ENCODE results near the gene ARAP1. TPM values are rescaled to one million over a fixed set of nuclear protein-coding genes. Genes with fewer than 3 reads are reported as not detected.
A peak's percentile ranks its signal among the peaks of the same experiment; 100 is the strongest.

The ARAP1 gene
- total RNA-seq, 1 donor from 2014 or later = 58.6 TPM

- DNase-seq (ENCODE audit: low read depth, low spot score) = peak; percentile 52
These were observed 27.1 kb downstream of the ARAP1 start for GRCh38 chr11:72724851-72725723.

DNA sequence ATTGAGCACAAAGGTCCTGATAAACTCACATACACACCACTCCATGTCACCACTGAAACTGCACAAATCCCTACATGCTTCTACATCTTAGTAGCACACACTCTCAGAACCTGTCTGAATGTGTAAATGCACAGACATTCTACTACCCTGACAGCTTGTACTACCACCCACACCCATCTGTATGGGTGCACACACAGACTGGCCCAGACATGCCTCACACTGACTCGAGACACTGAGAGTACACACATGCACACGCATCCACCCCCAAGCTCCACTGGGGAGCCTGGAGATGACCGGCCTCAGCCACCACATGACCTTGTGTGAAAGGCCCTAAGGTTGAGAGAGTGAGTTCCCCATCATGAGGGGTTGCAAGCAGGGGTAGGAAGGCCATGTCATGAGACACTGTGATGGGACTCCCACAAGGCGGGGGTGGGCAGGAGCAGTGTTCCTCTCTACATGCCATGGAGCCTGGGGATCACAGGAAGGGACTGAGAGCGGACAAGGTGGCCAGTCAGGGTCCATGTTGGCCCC lies 28.1 kb downstream of the ARAP1 start:
- DNase-seq (ENCODE audit: low read depth, low spot score) = no peak

GRCh38 chr11:72723508-72723907 lies 28.7 kb downstream of the ARAP1 start:
- no peak for DNase-seq (ENCODE audit: low read depth, low spot score)

GRCh38 chr11:72722050-72722748 lies 30.0 kb downstream of the ARAP1 start:
- DNase-seq (ENCODE audit: low read depth, low spot score) = peak; percentile 70

- DNase-seq (ENCODE audit: low read depth, low spot score) = no peak
These were observed 30.5 kb downstream of the ARAP1 start for GRCh38 chr11:72721689-72722049.

DNA sequence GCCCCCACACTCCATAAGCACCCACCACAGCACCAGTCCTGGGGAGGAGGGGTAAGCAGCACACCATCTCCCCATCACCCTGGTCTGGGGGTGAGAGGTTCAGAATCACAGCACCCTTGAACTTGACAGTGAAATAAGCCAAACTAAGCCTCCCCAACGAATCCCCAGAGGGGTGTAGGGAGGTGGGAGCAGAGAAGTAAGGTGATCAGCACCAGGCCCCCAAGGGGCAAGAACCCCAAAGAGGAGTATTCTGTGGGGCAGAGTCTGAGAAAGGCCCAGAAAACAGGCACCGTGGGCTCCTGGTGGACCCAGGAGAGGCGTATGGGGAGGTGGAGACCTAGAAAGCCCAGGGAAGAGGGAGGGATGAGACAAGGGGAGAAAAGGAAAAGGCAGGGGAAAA lies 30.9 kb downstream of the ARAP1 start:
- DNase-seq (ENCODE audit: low read depth, low spot score) = no peak

- no peak for DNase-seq (ENCODE audit: low read depth, low spot score)
These were observed 31.4 kb downstream of the ARAP1 start for GRCh38 chr11:72720784-72721183.

DNA sequence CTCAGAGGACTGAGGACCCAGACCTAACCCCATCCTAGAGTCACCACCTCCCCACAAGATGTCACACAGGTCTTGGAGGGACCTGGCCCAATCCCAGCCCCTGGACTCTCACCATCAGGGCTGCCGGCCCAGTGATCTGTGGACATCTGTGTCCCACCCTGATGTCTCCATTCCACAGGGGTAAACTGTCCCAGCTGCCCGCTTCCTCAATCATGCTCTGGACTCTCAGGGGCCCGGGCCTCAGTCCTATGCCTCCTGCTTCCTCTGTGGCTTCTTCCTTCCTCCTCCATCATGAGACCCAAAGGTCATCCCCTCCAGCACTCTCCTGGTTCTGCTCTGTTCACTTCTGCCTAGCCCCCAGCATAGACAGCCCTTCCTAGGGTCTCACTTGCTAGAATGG lies 32.2 kb downstream of the ARAP1 start:
- DNase-seq (ENCODE audit: low read depth, low spot score) = no peak

DNA sequence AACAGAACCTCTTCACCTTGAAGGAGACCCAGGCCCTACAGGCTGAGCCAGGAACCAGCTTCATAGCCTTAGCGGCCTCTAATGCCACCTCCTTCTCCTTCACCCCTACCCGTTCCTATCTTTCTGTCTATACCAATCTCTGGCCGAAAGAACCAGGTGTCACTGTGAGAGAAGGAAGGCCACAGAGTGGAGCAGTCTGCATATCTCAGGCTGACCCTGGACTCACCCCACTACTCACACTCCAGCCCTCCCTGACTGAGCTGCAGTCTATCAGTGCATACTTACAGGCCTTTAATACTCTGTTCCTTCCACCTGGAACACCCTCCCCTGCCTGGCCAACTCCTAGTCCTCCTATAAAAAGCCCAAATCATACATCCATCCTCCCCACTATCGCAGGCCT lies 32.7 kb downstream of the ARAP1 start:
- no peak for DNase-seq (ENCODE audit: low read depth, low spot score)

- no peak for DNase-seq (ENCODE audit: low read depth, low spot score)
These were observed 33.1 kb downstream of the ARAP1 start for GRCh38 chr11:72719144-72719543.

GRCh38 chr11:72718101-72718501 lies 34.1 kb downstream of the ARAP1 start:
- DNase-seq (ENCODE audit: low read depth, low spot score) = no peak

DNA sequence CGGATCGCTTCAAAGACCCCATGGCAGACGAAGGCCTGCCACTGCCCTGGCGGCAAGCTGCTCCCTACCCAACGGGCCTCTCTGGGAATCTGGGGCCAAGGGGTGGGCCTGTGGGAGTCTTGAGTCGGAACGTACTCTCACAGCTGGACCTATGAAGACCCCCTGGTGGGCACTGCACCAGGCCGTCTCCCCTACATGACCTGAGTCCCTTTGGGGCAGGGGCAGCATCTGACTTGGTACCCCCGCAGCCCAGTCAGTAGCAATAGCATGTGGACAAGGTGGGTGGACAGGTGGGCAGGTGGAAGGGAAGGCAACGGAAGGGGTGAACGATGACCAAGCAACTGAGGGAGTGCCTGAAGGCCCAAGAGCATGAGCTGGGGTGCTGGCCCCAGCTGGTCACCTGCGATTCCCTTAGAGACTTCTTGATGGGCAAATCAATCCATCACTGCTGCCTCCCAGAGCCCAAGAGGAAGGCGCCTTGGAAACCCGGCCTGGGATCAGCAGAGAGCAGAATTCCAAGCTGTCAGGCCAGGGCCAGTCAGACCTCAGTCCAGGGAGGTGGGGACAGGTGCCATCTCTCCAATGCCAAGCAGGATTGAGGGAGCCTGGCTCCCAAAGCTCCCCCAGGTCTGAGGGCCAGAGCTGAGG lies 35.3 kb downstream of the ARAP1 start:
- no peak for DNase-seq (ENCODE audit: low read depth, low spot score)

- DNase-seq (ENCODE audit: low read depth, low spot score) = no peak
These were observed 35.9 kb downstream of the ARAP1 start for GRCh38 chr11:72716290-72716689.

GRCh38 chr11:72712841-72713240 lies 39.4 kb downstream of the ARAP1 start:
- DNase-seq (ENCODE audit: low read depth, low spot score) = no peak

- no peak for DNase-seq (ENCODE audit: low read depth, low spot score)
These were observed 39.9 kb downstream of the ARAP1 start for GRCh38 chr11:72712168-72712751.

DNA sequence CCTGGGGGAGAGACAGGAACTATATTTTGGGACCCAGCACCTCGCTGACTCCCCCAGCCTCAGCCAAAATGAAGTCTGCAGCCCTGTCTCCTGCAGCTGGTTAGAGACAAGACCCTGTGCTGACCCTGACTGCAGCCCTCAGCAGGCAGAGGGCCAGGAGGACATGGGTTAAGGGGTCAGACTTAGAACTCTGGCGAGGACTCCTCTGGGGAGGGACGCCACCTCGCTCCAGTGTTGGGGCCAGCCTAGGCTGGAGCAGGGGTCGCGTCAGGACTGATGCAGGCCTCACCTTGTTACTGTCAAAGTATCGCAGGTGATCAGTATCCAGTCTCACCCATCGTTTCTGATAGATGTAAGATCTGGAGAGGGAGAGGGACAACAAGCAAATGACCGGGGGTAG lies 41.1 kb downstream of the ARAP1 start:
- DNase-seq (ENCODE audit: low read depth, low spot score) = no peak

DNA sequence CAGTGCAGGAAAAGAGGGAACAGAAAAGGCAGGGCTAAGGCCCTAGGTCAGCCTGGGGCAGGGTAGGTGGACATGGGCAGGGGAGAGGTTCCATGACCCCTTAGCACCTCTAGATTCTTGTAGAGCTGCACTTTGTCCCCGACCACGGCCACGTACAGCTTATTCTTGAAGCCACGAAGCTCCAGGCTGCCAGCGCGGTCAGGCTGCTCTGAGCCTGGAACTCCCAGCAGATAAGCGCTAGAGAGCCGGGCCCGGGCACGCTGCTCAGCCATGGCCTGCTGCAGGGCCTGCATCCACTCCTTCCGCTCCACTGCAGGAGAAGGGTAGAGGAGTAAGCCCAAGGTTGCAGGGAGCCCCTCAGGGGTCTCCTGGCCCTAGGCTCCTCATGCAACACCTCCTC lies 41.9 kb downstream of the ARAP1 start:
- no peak for DNase-seq (ENCODE audit: low read depth, low spot score)

DNA sequence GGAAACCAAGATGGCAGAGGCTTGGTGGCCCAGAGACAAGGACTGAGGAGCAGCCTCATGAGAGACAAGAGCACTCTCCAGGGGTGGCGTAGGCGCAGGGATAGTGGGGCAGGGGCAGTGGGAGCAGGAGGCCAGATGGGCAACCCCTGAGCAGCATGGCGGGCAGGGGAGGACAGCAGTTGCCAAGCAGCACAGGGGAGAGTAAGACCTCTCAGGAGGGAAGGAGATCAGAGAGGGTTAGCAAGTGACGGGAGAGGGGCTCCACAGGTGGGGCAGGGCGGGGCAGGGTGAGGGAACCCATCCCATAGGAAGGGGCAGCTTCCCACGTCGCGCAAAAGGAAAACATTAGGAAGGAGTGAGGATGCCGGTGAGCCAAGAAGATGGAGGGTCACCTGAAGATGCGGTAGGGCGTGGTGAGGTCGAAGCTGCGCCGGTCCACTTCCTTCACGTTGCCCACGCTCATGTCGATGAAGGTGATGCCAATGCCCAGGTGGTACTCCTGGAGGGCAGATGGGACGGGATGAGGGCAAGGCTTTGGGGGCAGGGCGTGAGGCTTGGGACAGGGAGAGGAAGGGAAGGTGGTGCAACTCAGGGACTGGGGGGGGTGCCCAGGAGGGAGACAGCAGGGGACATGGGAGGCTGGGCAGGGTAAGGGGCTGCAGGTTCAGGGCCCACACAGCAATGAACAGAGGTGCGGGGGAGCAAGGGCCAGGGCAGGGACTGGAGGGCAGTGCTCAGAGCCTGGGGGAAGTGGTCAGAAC lies 42.5 kb downstream of the ARAP1 start:
- DNase-seq (ENCODE audit: low read depth, low spot score) = no peak

GRCh38 chr11:72707032-72707431 lies 45.2 kb downstream of the ARAP1 start:
- DNase-seq (ENCODE audit: low read depth, low spot score) = no peak

GRCh38 chr11:72706579-72706978 lies 45.6 kb downstream of the ARAP1 start:
- DNase-seq (ENCODE audit: low read depth, low spot score) = no peak
